Hepatocyte (in vitro differentiated cells): Measurements from ENCODE around the gene KDM8. TPM values are rescaled to one million over a fixed set of nuclear protein-coding genes. Genes with fewer than 3 reads are reported as not detected.
"Not testable (repeated sequence)": the region's sequence is repeated elsewhere in the genome, so short reads cannot be mapped to it uniquely, and the experiment has no call there.

ENCODE experiments used
- DNase-seq: peaks from one replicate; pipeline ENCODE4 v3.0.0-alpha.2; 2016; ENCODE audit warnings: low spot score
- H2AFZ ChIP-seq: fragments of 200-600 bp; sonication (generic); 2 replicates; pipeline ENCODE4 v1.6.0; 2016; ENCODE audit warnings: antibody characterized with exemption, mild to moderate bottlenecking
- H3K27ac ChIP-seq: fragments of 200-600 bp; sonication (generic); 2 replicates; pipeline ENCODE4 v1.5.1; 2016; ENCODE audit warnings: mild to moderate bottlenecking
- H3K27me3 ChIP-seq: fragments of 200-600 bp; sonication (generic); 2 replicates; pipeline ENCODE4 v1.6.1; 2016
- H3K36me3 ChIP-seq: fragments of 200-600 bp; sonication (generic); replicated peaks from 2 replicates; pipeline ENCODE4 v1.5.1; 2016; ENCODE audit warnings: low read depth; ENCODE audit not compliant: insufficient read depth
- H3K4me1 ChIP-seq: fragments of 200-600 bp; sonication (generic); 2 replicates; pipeline ENCODE4 v1.5.1; 2016; ENCODE audit warnings: mild to moderate bottlenecking, moderate library complexity; ENCODE audit not compliant: insufficient read depth
- H3K4me2 ChIP-seq: fragments of 200-600 bp; sonication (generic); 2 replicates; pipeline ENCODE4 v1.6.0; 2016
- H3K4me3 ChIP-seq: fragments of 200-600 bp; sonication (generic); 2 replicates; pipeline ENCODE4 v1.5.1; 2016; ENCODE audit warnings: mild to moderate bottlenecking
- H3K79me2 ChIP-seq: fragments of 200-600 bp; sonication (generic); 2 replicates; pipeline ENCODE4 v1.6.0; 2017; ENCODE audit warnings: mild to moderate bottlenecking
- H3K9me2 ChIP-seq: fragments of 200-600 bp; sonication (generic); replicated peaks from 2 replicates; pipeline ENCODE4 v1.6.0; 2017; ENCODE audit warnings: mild to moderate bottlenecking; ENCODE audit not compliant: insufficient read depth
- H3K9me3 ChIP-seq: fragments of 200-600 bp; sonication (generic); 2 replicates; pipeline ENCODE4 v1.5.1; 2016; ENCODE audit warnings: low read depth, mild to moderate bottlenecking
- H4K20me1 ChIP-seq: fragments of 200-600 bp; sonication (generic); 2 replicates; pipeline ENCODE4 v1.6.0; 2016; ENCODE audit warnings: mild to moderate bottlenecking; ENCODE audit not compliant: insufficient read depth, poor library complexity, severe bottlenecking
- EZH2 ChIP-seq: fragments of 200-600 bp; sonication (generic); IDR thresholded peaks from 2 replicates; pipeline ENCODE4 v1.6.1; 2016; ENCODE audit warnings: antibody characterized with exemption, mild to moderate bottlenecking, borderline replicate concordance
- EZH2phosphoT487 ChIP-seq: fragments of 200-600 bp; sonication (generic); IDR thresholded peaks from one replicate; pipeline ENCODE4 v1.6.1; 2018; ENCODE audit warnings: antibody characterized with exemption, mild to moderate bottlenecking, low read depth, moderate library complexity; ENCODE audit not compliant: unreplicated experiment, severe bottlenecking
- WGBS: methylation state at CpG from one replicate; pipeline ENCODE4 v1.1.6; 2016; ENCODE audit warnings: low lambda C conversion rate; ENCODE audit errors: missing lambda C conversion rate; 5-methylcytosine and 5-hydroxymethylcytosine counted together
- polyA plus RNA-seq: library from polyadenylated mRNA; unstranded; fragments of >200 nt; fragmentation: Nextera tagmentation; extraction: Ambion mirVana; gene quantifications from 2 replicates; pipeline ENCODE4 v1.2.1, GENCODE V29; 2016
- total RNA-seq: library from RNA; depleted of rRNA; stranded (reverse); fragments of >200 nt; gene quantifications from 2 replicates; pipeline ENCODE4 v1.2.3, GENCODE V29; 2014
- TF ChIP-seq, protein P1 (sequence below): fragments of 200-600 bp; sonication (generic); IDR thresholded peaks from 2 replicates; pipeline ENCODE4 v1.5.1; 2016; ENCODE audit warnings: antibody characterized with exemption, mild to moderate bottlenecking; ENCODE audit not compliant: poor library complexity

The KDM8 gene
- total and polyA plus RNA-seq, 2 experiments from 2014 or later: 7.2 to 9.7 TPM

DNA sequence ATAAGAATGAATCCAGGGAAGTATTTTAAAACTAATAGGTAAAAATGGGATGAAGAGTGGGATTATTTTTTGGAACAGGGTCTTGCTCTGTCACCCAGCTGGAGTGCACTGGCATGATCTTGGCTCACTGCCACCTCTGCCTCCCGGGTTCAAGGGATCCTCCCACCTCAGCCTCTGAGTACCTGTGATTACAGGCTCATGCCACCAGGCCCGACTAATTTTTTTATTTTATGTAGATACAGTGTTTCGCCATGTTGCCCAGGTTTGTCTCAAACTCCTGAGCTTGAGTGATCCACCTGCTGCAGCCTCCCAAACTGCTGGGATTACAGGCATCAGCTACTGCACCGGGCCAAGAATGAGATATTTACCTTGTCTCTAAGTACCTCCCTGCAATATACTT is 43.1 kb downstream of the KDM8 start:
- 90% methylated on average over 4 of the region's 4 CpGs for WGBS
- no peaks in the 10 kb centered on the region for H4K20me1 ChIP-seq
- no peaks in the 10 kb centered on the region for H3K27me3 ChIP-seq
- no peaks in the 10 kb centered on the region for H3K9me2 ChIP-seq
- no peaks in the 10 kb centered on the region for H3K36me3 ChIP-seq
- H3K4me2 ChIP-seq: no peak overlapping the region
- TF ChIP-seq EZH2: no peak
- no peak for TF ChIP-seq EZH2phosphoT487
- TF ChIP-seq, protein P1, sequence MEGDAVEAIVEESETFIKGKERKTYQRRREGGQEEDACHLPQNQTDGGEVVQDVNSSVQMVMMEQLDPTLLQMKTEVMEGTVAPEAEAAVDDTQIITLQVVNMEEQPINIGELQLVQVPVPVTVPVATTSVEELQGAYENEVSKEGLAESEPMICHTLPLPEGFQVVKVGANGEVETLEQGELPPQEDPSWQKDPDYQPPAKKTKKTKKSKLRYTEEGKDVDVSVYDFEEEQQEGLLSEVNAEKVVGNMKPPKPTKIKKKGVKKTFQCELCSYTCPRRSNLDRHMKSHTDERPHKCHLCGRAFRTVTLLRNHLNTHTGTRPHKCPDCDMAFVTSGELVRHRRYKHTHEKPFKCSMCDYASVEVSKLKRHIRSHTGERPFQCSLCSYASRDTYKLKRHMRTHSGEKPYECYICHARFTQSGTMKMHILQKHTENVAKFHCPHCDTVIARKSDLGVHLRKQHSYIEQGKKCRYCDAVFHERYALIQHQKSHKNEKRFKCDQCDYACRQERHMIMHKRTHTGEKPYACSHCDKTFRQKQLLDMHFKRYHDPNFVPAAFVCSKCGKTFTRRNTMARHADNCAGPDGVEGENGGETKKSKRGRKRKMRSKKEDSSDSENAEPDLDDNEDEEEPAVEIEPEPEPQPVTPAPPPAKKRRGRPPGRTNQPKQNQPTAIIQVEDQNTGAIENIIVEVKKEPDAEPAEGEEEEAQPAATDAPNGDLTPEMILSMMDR: no peak
- peaks cover 14% of the 10 kb centered on the region for H3K4me1 ChIP-seq
- no peak for DNase-seq
- H3K79me2 ChIP-seq: peaks cover 5% of the 10 kb centered on the region
- no peak overlapping the region for H3K4me3 ChIP-seq
- no peak overlapping the region for H2AFZ ChIP-seq
- no peak overlapping the region for H3K27ac ChIP-seq
- H3K9me3 ChIP-seq: no peaks in the 10 kb centered on the region

DNA sequence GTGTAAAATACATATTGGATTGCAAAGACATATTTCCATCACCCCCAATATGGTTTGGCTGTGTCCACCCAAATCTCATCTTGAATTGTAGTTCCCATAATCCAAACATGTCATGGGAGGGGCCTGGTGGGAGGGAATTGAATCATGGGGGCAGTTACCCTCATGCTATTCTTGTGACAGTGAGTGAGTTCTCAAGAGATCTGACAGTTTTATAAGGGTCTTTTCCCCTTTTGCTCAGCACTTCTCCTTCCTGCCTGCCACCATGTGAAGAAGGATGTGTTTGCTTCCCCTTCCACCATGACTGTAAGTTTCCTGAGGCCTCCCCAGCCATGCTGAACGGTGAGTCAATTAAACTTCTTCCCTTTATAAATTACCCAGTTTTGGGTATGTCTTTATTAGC is 43.8 kb downstream of the KDM8 start:
- H3K9me3 ChIP-seq, DNase-seq, H2AFZ ChIP-seq, H3K4me3 ChIP-seq, H3K4me2 ChIP-seq, H4K20me1 ChIP-seq, H3K36me3 ChIP-seq, H3K27ac ChIP-seq, H3K9me2 ChIP-seq, H3K27me3 ChIP-seq, H3K79me2 ChIP-seq: not testable (repeated sequence)
- H3K4me1 ChIP-seq: peaks cover 13% of the 10 kb centered on the region
- WGBS: 89% methylated on average over 1 of the region's 1 CpG

DNA sequence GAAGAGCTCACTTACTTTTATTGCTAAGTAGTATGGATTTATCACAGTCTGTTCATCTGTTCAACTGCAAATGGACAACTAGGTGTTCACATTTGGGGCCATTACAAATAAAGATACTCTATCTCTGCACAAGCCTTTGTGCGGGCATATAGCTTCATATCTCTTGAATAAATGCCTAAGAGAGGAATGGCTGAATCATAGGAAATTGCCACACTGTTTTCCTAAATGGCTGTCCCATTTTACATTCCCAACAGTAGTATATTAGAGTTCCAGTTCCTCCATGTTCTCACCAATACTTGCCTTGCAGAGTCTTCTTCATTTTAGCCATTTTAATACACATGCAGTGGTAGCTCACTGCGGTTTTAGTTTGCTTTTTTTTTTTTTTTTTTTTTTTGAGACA is 44.7 kb downstream of the KDM8 start:
- TF ChIP-seq, protein P1: no peak
- TF ChIP-seq EZH2phosphoT487: no peak
- WGBS: 93% methylated on average over 2 of the region's 2 CpGs
- no peak overlapping the region for H3K27ac ChIP-seq

DNA sequence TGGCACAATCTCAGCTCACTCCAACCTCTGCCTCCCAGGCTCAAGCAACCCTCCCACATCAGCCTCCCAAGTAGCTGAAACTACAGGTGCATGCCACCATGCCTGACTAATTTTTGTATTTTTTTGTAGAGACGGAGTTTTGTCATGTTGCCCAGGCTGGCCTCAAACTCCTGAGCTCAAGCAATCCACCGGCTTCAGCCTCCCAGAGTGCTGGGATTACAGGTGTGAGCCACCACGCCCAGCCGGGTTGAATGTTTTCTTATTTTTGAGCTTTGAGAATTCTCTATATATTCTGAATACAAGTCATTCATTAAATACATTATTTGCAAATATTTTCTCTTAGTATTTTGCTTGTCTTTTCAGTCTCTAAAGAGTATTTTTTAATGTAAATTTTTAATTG is 45.6 kb downstream of the KDM8 start:
- not testable (repeated sequence) for H3K4me2 ChIP-seq, H3K79me2 ChIP-seq, H3K36me3 ChIP-seq, H3K4me1 ChIP-seq, H4K20me1 ChIP-seq, H3K27ac ChIP-seq, H3K9me3 ChIP-seq, DNase-seq, H3K27me3 ChIP-seq, H3K4me3 ChIP-seq, H3K9me2 ChIP-seq, H2AFZ ChIP-seq
- 97% methylated on average over 4 of the region's 4 CpGs for whole genome bisulfite sequencing

More for the DNA sequence above, 44.7 kb downstream of the KDM8 start:
- DNase-seq: no peak
- Histone ChIP-seq H3K4me1 (peaks cover 3% of the 10 kb centered on the region), H3K27me3 (no peaks in the 10 kb centered on the region), H3K4me3 (no peak overlapping the region), H3K4me2 (no peak overlapping the region), H3K36me3 (no peaks in the 10 kb centered on the region), H2AFZ (no peak overlapping the region), H3K9me3 (no peaks in the 10 kb centered on the region), H3K9me2 (no peaks in the 10 kb centered on the region), H4K20me1 (no peaks in the 10 kb centered on the region), H3K79me2 (peaks cover 5% of the 10 kb centered on the region)
